Loucy (cell line): Measurements from ENCODE around the gene ZNF516.

Source experiments
- EZH2phosphoT487 ChIP-seq: fragments of 200-600 bp; IDR thresholded peaks from 2 replicates; pipeline ENCODE4 v1.6.1; 2018; ENCODE audit warnings: antibody characterized with exemption, mild to moderate bottlenecking, moderate library complexity, borderline replicate concordance
- TF ChIP-seq, protein P1 (sequence below): fragments of 200-600 bp; sonication (generic); conservative IDR thresholded peaks from 2 replicates; pipeline ENCODE4 v1.5.1; 2014; ENCODE audit warnings: mild to moderate bottlenecking, antibody characterized with exemption, low read length

DNA sequence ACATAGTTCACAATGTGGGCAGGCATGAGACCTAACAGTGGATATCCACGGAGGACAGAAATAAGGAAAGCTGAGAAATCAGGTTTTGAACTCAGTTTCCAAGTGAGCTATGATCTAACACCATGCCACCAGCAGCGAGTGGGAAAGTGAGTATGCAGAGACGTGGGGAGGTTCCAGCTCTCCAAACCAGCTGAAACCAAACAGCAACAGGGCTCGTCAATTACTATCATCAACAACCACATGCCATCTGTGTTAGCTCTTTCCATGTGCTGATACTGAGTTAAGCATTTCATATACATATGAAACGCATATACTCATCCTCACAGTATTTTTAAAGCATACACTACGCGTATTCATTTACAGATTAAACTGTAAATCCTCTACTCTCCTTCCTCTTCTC, 172.4 kb downstream of the ZNF516 start:
- no peak for TF ChIP-seq EZH2phosphoT487
- TF ChIP-seq, protein P1, sequence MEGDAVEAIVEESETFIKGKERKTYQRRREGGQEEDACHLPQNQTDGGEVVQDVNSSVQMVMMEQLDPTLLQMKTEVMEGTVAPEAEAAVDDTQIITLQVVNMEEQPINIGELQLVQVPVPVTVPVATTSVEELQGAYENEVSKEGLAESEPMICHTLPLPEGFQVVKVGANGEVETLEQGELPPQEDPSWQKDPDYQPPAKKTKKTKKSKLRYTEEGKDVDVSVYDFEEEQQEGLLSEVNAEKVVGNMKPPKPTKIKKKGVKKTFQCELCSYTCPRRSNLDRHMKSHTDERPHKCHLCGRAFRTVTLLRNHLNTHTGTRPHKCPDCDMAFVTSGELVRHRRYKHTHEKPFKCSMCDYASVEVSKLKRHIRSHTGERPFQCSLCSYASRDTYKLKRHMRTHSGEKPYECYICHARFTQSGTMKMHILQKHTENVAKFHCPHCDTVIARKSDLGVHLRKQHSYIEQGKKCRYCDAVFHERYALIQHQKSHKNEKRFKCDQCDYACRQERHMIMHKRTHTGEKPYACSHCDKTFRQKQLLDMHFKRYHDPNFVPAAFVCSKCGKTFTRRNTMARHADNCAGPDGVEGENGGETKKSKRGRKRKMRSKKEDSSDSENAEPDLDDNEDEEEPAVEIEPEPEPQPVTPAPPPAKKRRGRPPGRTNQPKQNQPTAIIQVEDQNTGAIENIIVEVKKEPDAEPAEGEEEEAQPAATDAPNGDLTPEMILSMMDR = no peak
